GM19043 (cell line): ENCODE measurements around the gene CEBPG.

Experiments used
- ATAC-seq: cut with Tn5 transposase; IDR thresholded peaks from one replicate; pipeline ENCODE4 v1.9.1; 2021; ENCODE audit warnings: low read depth; ENCODE audit not compliant: unreplicated experiment

Gene CEBPG

GRCh38 chr19:33392341-33393285, 19.1 kb downstream of the CEBPG start:
- ATAC-seq = no peak

GRCh38 chr19:33393286-33394005, 19.9 kb downstream of the CEBPG start:
- no peak for ATAC-seq

GRCh38 chr19:33394006-33394722, 20.7 kb downstream of the CEBPG start:
- ATAC-seq = no peak

GRCh38 chr19:33394723-33395560, 21.4 kb downstream of the CEBPG start:
- ATAC-seq = no peak

- ATAC-seq = no peak
These were observed 22.3 kb downstream of the CEBPG start for GRCh38 chr19:33395561-33396550.

GRCh38 chr19:33396701-33397535, 23.4 kb downstream of the CEBPG start:
- no peak for ATAC-seq

- ATAC-seq = no peak
These were observed 24.2 kb downstream of the CEBPG start for GRCh38 chr19:33397536-33398360.

GRCh38 chr19:33398361-33399060, 25.0 kb downstream of the CEBPG start:
- ATAC-seq = no peak

- ATAC-seq = no peak
These were observed 25.7 kb downstream of the CEBPG start for GRCh38 chr19:33399081-33399744.

GRCh38 chr19:33399745-33400681, 26.5 kb downstream of the CEBPG start:
- ATAC-seq = no peak

GRCh38 chr19:33400856-33401682, 27.6 kb downstream of the CEBPG start:
- ATAC-seq = no peak

- ATAC-seq = no peak
These were observed 28.3 kb downstream of the CEBPG start for GRCh38 chr19:33401683-33402420.

GRCh38 chr19:33402421-33403220, 29.1 kb downstream of the CEBPG start:
- no peak for ATAC-seq
